HG03571 (cell line): Measurements from ENCODE around the gene TTC39C.

Experiments
- ATAC-seq: cut with Tn5 transposase; IDR thresholded peaks from one replicate; pipeline ENCODE4 v1.9.1; 2021; ENCODE audit not compliant: unreplicated experiment

TTC39C gene

GRCh38 chr18:24176727-24177416 lies 162.3 kb downstream of the TTC39C start:
- peak; percentile 76 for ATAC-seq

- no peak for ATAC-seq
Observed at GRCh38 chr18:24177499-24178133, 163.1 kb downstream of the TTC39C start.

DNA sequence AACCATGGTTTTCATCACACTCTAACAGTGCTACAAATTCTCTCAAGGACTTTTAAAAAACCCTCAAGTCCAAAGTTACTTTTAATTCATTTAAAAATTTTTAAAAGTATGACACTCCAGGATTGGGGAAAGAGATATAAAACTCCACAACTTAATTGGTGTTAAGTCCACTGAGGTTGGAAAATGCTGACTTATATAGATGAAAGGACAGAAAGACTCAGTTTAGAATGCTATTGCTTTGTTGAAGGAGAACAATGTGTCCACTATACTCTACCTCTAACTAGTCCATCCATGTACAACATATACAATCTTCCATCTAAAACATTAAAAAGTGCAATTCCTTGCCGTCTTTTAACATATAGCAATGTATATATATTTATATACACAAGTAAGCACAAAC lies 165.5 kb downstream of the TTC39C start:
- no peak for ATAC-seq

DNA sequence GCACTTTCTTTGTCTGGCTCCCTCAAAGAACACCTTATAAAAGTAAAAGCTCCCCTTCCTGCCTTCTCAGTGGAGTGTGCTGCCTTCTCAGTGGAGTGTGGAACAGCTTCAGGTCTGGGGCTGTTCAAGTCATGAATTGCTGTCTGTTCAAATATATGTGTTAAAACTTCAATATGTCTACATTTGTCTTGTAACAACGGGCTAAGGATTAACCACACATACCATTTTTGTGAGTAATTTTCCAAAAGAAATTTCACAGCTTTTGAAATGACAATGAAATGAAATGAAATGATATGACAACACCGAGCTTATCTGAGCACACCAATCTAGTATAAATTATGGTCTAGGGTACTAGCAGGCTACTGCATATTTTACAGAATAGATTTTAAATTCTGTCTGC lies 167.3 kb downstream of the TTC39C start:
- ATAC-seq: no peak
